ENCODE measurements around the gene AGK.
"Not testable (repeated sequence)": the region's sequence is repeated elsewhere in the genome, so short reads cannot be mapped to it uniquely, and the experiment has no call there.

AGK gene

DNA sequence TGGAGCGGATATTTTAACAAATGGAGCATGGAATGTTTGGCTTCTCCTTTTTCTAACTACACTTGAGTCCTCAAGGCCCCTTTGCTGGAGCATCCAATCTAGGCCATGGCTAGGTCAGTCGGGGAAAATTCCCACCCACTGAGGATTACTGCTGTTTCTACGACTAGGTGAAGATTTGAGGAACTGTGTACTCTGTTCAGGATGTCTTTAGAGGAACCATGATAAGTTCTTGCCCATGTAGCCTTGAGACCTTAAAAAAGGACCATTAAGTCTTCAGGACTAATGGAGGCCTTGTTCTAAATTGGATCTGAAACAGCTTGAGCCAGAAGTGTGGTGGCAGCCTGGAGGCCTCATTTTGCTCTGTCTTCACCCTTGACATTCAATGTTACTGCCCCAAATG, 6.2 kb downstream of the AGK start:
- no peak for DNase-seq

DNA sequence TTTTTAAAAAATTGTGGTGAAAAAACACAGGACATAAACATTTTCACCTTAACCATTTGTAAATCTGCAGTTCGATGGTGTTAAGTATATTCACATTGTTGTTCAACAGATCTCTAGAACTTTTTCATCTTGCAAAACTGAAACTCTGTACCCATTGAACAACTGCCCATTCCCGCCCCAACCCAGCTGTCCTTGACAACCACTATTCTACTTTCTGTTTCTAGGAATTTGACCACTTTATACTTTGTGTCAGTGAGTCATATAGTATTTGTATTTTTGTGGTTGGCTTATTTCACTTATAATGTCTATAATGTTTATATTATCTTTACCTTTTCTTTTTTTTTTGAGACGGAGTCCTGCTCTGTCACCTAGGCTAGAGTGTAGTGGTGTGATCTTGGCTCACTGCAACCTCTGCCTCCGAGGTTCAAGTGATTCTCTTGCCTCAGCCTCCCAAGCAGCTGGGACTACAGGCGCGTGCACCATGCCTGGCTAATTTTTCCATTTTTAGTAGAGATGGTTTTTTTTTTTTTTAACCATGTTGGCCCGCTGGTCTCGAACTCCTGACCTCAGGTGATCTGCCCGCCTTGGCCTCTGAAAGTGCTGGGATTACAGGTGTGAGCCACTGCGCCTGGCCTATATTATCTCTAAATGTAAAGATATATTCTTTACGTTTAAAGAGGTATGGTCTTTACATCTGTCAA, 6.8 kb downstream of the AGK start:
- not testable (repeated sequence) for DNase-seq

DNA sequence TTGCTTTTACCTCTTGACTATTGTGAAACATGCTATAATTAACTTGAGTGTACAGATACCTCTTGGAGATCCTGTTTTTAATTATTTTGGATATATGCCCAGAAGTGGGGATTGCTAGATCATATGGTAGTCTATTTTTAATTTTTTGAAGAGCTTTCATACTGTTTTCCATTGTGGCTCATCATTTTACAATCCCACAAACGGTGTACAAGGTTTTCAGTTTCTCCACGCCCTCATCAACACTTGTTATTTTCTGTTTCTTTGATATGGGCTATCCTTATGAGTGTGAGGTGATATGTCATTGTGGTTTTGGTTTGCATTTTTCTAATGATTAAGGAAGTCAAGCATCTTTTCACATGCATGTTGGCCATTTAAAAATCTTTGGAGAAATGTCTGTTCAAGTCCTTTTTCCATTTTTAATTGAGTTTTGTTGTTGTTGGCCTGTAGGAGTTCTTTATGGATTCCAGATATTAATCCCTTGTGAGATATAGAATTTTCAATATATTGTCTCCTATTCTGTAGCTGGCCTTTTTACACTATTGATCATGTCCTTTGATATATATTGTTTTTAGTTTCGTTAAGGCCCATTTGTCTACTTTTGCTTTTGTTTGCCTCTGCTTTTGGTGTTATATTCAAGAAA, 7.5 kb downstream of the AGK start:
- DNase-seq, result no peak

DNA sequence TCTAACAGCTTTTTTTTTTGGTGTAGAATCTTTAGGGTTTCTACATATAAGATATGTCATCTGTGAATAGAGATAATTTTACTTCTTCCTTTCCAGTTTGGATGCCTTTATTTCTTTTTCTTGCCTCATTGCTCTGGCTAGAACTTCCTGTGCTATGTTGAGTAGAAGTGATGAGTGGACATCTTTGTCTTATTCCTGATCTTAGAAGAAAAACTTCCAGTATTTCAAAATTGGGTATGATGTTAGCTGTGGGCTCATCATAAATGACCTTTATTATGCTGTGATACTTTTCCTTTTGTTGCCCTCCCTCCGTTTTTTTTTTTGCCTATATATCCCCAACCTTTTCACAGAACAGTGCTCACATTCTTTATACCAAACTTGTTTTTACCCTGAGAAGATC, 8.8 kb downstream of the AGK start:
- DNase-seq, result no peak

DNA sequence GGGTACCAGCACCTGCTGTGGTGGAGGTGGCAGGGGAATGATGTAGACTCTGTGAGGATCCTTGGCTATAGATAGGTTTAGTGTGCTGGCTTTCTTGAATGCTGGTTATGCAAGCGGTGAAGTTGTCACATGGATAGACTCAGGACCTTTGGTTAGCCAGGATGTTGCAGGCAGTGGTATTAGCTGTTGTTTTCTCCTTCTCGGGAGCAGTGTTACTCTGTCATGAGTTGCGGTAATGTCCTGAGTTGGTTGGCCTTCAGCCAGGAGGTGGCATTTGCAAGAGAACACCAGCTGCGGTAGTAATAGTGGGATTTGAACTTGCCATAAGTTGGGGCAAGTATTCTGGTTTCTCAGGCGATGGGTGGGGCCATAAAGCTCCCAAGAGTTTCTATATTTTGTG, 10.8 kb downstream of the AGK start:
- no peak for DNase-seq

DNA sequence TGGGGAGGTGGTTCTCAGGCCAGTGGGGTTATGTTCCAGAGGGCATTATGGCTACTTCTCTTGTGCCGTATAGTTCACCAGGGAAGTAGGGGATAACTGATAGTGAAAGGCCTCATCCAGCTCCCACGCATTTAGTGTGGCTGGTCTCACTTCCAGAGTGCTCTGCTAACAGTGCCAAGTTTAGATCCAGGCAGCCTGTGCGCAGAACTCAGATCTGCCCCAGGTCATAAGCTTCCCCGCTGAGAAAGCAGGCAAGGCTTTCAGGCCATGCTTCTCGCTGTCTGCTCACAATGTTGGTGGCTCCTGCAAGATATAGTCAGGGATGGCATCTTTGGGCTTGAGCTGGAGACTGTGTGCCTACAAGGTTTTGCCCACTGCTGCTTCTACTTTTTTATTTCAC, 11.3 kb downstream of the AGK start:
- DNase-seq, result no peak

DNA sequence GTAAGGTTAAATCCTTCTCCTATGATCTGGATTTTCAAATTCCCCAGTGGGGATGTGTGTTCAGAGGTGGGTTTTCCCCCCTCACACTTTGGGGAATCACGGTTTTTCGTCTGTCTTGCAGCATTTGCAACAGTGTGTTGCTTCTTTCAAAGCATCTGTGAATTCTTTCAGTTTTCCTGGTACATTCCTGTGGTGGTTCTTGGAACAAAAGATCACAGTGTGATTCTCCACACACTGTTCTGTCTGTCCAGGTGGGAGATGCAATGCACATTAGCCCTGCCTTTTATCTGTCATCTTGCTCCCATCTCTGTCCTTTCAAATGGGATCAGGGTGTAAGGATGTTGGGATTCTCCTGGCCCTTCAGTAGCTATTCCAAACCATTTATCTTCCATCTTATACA, 11.8 kb downstream of the AGK start:
- no peak for DNase-seq

DNA sequence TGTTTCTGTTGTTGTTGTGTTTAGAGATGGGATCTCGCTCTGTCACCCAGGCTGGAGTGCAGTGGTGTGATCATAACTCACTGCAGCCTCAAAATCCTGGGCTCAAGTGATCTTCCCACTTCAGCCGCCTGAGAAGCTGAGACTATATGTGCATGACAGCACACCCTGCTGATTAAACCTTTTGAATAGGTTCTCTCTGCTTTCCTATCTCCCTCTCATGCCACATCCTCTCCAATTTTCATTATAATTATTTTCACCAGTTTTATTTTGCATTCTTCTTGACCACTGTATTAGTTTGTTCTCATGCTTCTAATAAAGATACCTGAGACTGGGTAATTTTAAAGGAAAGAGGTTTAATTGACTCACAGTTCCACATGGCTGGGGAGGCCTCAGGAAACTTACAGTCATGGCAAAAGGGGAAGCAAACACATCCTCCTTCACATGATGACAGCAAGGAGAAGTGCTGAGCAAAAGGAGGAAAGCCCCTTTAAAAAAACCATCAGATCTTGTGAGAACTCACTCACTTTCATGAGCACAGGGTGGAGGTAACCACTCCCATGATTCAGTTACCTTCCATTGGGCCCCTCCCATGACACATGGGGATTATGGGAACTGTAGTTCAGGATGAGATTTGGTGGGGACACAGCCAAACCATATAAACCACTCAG, 12.9 kb downstream of the AGK start:
- no peak for DNase-seq

DNA sequence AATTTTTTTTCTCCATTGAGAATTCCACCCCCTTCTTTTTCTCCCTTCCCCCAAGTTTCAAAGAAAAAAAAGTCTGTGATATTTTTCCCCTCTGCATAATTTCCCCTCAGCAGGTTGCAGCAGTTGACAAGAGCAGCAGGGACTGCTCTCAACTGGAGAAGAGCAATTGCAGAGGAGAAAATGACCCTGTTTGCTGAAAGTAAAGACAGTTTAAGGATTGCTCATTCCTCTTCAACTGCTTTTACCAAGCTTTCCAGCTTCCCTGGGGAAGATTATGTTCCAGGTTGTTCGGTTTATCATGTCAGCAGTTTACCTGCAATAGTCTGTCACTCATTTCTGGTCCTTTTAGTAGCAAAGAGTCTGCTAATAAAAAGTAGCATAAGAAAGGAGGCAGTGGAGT, 16.2 kb downstream of the AGK start:
- DNase-seq, result no peak

DNA sequence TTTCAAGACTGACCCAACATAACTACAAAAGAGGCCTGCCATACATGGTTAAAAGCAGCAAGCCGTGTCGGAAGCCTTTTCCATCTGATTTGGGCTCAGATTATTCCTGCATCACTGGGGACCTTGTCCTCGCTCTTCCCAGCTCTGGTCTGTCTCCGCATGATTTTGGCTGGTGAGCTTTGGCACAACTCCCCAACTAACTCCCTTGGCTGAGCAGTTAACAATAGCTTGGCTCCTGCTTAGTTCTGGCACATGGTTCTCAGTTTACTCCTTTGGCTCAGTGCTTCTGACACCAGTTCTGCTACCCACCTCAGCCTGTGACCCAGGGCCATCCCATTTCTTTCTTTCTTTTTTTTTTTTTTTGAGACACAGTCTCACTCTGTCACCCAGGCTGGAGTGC, 17.0 kb downstream of the AGK start:
- DNase-seq, result no peak

DNA sequence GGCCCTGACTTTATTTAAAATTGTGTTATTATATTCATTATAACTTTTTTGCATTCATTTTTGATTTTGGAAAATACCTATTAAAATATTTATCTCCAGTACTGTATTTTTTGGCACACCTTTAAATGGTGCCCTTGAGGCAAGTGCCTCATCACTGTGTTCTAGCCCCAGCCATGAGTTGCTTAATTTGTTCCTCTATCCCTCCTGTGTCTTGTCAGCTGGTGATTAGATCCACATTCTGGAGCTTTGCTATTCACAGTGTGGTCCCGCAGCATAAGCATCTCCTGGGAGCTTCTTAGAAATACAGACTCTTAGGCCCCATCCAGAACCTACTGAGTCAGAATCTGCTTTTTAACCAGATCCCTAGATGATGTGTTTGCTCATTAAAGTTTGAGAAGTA, 19.8 kb downstream of the AGK start:
- DNase-seq, result no peak

DNA sequence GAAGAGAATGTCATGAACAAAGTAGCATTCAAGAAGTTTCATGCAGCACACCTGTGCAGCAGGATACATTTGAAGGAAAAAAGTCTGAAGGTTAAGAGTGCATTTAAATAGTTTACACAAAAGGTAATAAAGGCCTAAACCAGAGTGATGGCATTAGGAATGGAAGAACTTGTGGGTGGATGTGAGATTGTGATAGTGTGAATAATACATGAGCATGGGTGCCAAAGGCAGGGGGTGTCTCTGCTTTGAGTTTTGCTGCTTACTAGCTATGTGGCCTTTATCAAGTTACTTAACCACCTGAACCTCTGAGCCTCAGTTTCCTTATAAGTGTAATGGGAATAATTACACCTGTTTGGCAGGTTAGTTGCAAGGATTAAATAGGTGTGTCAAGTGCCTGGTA, 21.0 kb downstream of the AGK start:
- no peak for DNase-seq

DNA sequence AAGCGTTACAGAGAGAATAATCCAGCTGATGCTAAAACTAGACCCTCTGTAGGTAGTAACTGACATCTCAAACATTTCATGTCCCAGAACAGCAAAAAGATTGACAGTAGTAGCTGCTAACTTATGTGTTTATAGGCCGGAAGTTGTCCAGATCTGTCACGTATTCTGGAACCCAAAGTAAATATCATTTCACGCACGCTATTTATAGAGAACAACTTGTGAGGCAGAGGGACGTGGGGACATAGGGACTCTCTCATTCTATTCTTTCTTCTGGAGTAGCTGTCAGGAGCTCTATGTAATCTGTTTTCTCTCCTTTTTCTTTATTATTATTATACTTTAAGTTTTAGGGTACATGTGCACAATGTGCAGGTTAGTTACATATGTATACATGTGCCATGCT, 22.3 kb downstream of the AGK start:
- DNase-seq, result no peak

DNA sequence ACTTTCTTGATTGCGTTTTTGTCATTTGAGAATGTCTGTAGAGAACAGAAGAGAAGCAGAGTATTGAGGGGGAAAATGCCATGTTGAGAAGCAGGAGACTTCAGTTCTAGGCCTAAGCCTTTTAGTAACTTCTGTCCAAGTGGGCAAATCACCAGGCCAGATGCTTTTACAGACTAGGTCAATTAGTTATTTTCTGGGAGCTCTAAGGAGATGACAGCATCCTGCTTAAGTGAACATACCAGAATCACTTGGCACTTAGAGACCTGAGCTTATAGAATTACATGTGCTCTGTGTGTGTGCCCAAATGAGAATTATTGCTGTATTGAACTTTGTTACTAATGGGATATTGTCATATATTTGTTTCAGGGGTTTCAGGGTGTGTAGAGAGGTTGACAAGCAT, 24.0 kb downstream of the AGK start:
- no peak for DNase-seq

DNA sequence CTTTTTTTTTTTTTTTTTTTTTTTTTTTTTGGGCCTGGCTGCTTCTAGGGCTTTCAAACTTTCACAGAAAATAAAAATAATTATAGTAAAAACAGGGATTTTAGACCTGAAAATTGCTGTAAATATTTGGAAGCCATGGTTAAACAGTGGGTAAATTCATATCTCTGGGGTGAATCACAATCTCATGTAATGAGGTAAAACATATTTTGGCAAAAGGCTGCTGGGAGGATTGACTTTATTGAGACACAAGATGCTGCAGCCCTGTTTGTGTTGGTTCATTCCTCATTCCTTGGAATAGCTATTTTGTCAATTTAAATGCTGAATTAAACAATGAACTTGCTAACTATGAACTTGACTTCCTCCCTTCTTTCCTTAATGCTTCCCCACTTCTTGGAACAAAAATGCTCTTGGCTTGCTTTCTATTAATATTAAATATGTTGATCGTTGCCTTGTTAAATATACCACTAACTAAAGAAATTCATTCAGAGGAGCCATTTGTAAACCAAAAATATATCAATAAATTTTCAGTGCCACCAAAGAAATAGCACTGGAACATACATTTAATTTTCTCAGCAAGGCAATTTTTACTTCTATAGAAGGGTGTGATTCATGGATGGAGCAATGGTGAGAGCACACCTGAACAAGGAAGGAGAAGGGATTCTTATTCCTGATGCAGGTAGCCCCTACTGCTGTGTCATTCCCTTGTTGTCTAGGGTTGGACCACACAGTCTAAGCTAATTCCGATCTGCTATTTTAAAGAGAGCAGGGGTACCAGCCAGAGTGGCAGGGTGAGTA, 24.6 kb downstream of the AGK start:
- DNase-seq, result no peak

DNA sequence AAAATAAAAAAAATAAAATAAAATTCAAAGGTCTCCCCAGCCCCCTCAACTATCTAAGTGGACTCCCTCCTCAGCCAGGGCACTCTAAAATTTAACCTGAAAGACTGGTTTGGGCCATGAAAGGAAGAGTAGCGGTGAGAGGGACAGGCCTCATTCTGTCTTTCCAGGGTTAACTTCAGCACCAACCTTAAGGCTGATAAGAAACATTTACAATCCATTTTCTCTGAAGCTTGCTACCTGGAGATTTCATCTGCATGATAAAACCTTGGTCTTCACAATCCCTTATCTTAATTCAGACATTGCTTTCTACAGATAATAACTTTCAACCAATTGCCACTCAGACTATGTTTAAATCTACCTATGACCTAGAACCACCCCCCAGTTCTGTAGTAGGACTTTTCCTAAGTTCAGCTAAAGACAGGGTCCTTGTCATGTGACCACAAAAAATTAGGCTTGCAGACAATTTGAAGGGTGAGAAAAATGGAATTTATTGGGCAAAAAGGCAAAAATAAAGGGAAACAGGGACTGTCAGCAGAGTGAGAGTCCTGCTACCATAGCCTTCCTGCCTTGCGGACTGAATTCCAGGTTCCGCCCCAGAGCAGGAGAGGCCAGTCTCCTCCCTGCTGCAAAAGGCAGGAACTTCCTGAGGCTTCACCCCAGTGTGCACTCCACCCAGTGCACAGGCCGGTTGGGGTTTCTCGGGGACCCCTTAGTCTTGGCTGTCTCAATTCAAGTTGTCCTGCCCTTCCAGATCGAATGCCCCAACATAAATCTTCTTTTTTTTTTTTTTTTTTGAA, 26.0 kb downstream of the AGK start:
- no peak for DNase-seq

DNA sequence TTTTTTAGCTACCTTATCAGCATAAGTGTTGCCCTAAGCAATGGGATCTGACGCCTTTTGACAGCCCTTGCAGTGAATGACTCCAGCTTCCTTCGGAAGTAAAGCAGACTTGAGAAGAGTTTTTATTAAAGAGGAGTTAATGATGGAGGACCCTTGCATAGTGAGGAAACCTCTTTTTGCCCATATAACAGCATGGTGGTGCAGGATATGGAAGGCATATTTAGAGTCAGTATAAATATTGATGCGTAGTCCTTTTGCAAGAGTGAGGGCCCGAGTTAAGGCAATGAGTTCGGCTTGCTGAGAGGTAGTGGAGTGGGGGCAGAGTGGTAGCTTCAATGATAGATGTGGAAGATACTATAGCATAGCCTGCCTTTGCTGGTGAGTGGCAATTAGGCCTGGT, 28.7 kb downstream of the AGK start:
- DNase-seq, result not testable (repeated sequence)

DNA sequence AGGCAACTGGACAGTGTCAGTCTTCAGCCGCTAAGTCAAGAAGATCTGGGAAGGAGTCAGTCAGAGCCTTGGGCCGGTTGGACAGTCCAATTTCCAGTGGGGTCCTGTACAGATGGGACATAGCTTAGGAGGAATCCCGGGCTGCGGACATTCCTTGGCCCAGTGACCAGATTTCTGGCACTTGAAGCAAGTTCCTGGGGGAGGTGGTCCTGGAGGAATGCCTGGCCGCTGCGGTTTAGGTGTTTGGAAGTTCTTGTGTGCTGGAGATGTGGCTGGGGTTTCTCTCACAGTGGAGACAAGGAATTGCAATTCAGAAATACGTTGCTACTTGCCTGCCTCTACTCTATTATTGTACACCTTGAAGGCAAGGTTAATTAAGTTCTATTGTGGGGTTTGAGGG, 30.9 kb downstream of the AGK start:
- DNase-seq, result not testable (repeated sequence)

DNA sequence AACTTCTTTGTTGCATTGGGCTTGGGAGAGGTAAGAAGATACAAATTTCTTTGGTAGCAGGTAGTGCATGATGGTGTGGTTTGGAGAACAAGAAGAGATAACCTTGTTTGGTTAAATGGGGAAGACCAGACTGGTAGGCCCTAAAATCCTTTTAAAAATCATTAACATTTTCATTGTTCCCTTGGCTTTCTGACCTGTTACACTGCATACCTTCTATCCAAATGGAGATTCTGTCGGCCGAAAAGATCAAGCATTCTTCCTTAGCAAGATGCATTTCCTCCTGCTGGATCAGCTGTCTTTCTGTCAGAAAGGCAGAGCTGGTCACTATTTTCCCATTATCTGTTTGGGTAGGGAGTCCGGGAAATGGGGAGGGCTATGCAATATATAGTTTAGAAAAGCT, 33.7 kb downstream of the AGK start:
- DNase-seq, result no peak

DNA sequence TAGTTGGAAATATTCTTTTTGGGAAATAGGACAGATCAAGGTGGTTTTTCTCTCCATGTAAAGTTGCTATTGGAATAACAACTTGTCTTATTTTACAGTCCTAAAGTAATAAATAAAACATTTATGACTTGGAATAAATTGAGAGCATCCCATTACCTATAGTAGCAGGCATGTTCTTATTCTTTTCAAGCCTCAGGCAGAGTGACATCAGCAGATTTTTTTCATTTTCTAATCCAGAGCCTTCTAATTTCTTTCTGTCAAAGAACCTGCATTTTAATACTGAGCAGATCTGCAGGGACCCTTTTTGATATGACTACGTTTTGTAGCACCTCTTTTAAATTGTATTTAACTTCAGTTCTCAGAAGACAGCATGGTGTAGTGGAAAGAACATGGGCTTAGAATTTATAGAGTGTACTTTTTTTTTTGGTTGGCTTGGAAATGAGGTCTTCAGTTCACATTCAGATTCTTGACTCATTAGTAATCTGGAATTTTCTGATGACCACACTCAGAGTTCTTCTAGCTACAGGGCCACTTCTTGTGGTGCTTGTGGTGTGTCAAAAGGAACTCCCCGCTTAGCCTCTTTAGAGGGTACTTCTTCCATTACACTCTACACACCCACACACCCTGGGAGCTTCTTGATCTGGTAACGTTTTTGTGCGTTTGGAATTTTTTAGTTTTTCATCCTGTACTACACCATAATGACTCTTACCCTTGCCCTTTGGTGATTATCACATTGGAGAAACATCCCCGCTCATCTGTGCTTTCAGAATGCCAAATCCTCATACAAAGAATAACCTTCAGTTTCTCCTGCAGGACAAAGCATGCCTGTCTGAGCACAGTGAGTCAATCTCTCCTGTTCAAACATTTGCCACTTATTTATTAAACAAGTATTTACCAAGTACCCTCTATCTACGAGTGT, 34.6 kb downstream of the AGK start:
- no peak for DNase-seq

DNA sequence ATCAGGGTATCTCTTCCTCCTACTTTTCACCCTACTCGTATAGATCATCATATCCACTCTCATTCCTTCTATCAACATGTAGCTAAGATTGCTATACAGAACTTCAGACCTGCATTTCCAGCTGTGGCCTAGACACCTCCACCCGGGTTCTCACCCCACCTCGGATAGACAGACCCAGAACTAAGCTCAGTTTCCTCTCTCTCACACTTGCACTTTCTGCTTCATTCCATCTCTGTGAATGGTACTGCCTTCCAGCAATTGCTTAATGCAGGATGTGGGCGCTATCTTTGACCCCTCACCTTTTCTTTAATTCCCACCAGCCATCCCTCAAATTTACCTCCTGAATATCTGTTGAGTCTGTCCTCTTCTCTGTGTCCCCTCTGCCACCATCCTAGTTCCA, 35.7 kb downstream of the AGK start:
- no peak for DNase-seq

DNA sequence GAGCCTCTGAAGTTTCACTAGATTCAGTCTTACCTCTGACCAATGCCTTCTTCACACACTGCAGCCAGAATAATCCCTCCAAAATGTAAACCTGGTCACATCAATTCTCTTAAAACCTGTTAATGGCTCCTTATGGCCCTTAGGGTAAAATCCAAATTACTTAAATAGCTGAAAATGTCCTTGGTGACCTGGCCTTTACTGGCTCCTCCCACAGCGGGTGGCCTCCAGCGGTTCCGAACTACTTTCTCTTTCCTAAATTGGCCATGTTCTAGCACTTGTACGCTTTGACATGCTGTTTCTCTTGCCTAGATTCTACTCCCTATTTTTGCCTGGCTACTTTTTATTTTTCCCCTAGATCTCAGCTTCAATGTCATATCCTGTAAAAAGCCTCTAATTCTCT, 36.1 kb downstream of the AGK start:
- DNase-seq, result no peak

Measured in NCI-H510A (cell line).